HepG2 (cell line): ENCODE measurements around the gene ITCH. TPM values are rescaled to one million over a fixed set of nuclear protein-coding genes. Genes with fewer than 3 reads are reported as not detected.

Experiments
- FOSL2 ChIP-seq: sonication (generic); formaldehyde crosslinking; IDR thresholded peaks from 2 replicates; pipeline ENCODE4 v1.4.0; 2020; ENCODE audit warnings: missing genetic modification reagents
- HHEX ChIP-seq: IDR thresholded peaks from 2 replicates; pipeline ENCODE4 v1.6.1; 2016; ENCODE audit warnings: control low read depth
- NR2F2 ChIP-seq: IDR thresholded peaks from 2 replicates; pipeline ENCODE4 v1.6.1; 2012; ENCODE audit warnings: low read depth, inconsistent platforms, borderline replicate concordance
- POGK ChIP-seq: sonication (generic); formaldehyde crosslinking; conservative IDR thresholded peaks from 2 replicates; pipeline ENCODE4 v1.8.0; 2022; ENCODE audit warnings: mild to moderate bottlenecking, moderate library complexity, missing genetic modification reagents
- THAP7 ChIP-seq: sonication (generic); formaldehyde crosslinking; IDR thresholded peaks from 2 replicates; pipeline ENCODE4 v1.8.1; 2023; ENCODE audit warnings: mild to moderate bottlenecking, missing genetic modification reagents
- ZBTB40 ChIP-seq, 2 experiments: fragments of 450-650 bp in 1 of 2; sonication (generic) in 1 of 2; formaldehyde crosslinking in 1 of 2; IDR thresholded peaks; 2 replicates each; pipeline versions ENCODE4 v1.6.1 to v1.8.0; 2016 to 2022; ENCODE audit warnings: antibody characterized with exemption in 1 of 2, mild to moderate bottlenecking in 1 of 2, missing genetic modification reagents in 1 of 2
- ZC3H13 ChIP-seq: sonication (generic); formaldehyde crosslinking; IDR thresholded peaks from 2 replicates; pipeline ENCODE4 v1.8.1; 2023; ENCODE audit warnings: mild to moderate bottlenecking, missing genetic modification reagents, moderate library complexity
- ZFP37 ChIP-seq: sonication (generic); formaldehyde crosslinking; IDR thresholded peaks from 2 replicates; pipeline ENCODE4 v1.4.0; 2020; ENCODE audit warnings: missing genetic modification reagents, borderline replicate concordance
- ZFP62 ChIP-seq: sonication (generic); formaldehyde crosslinking; IDR thresholded peaks from 2 replicates; pipeline ENCODE4 v1.4.0; 2020; ENCODE audit warnings: missing genetic modification reagents
- ZNF512 ChIP-seq: sonication (generic); formaldehyde crosslinking; IDR thresholded peaks from 2 replicates; pipeline ENCODE4 v1.4.0; 2020; ENCODE audit warnings: mild to moderate bottlenecking, missing genetic modification reagents
- ZNF746 ChIP-seq: sonication (generic); formaldehyde crosslinking; IDR thresholded peaks from 2 replicates; pipeline ENCODE4 v1.8.0; 2022; ENCODE audit warnings: mild to moderate bottlenecking, missing genetic modification reagents
- polyA plus RNA-seq, 8 experiments: library from polyadenylated mRNA; depleted of rRNA in 3 of 8; stranded (reverse) in 7 of 8; unstranded in 1 of 8; fragments of >200 nt; fragmentation: Illumina TruSeq in 4 of 8; extraction: Trizol in 4 of 8; gene quantifications; 2 replicates each; pipeline versions ENCODE4 v1.2.1 to v1.2.3, GENCODE V29; 2011 to 2016; ENCODE audit warnings: low read depth in 4 of 8, missing spikeins in 1 of 8, mixed read lengths in 1 of 8; ENCODE audit not compliant: insufficient read depth in 1 of 8
- total RNA-seq, 5 experiments: library from RNA; depleted of rRNA; stranded (reverse); fragments of >200 nt; fragmentation: Illumina TruSeq; extraction: Trizol; gene quantifications; 2 replicates each; pipeline ENCODE4 v1.2.3, GENCODE V29; 2016; ENCODE audit warnings: low read depth in 1 of 5
- TF ChIP-seq, protein P1 (sequence below): sonication (generic); formaldehyde crosslinking; IDR thresholded peaks from 2 replicates; pipeline ENCODE4 v1.4.0; 2020; ENCODE audit warnings: missing genetic modification reagents
- TF ChIP-seq, protein P2 (sequence below): IDR thresholded peaks from 2 replicates; pipeline ENCODE4 v1.6.1; 2016; ENCODE audit warnings: low read depth, borderline replicate concordance

Gene ITCH
- total and polyA plus RNA-seq, 2 of the 13 experiments (the other 11 are each of a cell fraction or from before 2014, with no cell fraction given) = 20.5 to 112 TPM

DNA sequence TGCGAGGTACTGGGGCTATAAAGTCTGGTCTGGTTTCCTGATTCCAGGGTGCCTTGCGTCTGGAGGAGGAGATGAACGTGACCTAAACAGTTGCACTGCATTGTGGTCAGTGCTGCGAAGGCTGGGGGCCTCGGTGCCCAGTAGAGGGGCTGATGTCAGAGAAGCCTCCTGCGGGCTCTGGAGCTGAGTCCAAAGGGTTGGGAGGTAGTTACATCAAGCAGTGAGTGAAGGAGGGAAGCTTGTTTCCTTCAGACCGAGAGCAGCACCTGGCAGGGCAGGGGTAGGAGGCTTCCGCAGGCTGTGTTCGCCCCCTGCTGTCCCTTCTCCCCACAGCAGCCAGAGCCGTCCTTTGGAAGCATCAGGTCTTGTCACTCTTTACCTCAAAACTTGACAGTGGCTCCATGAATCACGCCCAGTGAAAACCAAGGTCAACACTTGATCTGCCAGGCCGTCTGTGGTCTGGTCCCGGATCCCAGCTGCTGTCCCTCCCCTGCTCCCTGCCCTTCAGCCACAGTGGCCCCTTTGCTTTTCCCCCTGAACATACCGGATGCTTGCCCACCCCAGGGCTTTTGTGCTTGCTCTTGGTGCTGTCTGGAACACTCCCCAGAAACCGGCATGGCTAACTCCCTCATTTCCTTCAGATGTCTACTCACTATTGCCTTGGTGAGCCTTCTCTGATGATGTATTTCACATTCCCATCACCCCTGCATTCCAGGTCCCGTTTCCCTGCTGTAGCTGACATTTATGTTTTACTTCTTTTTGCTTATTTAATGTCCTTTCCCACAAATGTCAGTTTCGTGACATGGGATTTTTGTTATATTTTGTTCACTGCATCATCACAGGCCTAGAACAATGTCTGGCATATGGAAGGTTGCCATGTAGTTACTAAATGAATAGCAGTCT, 160.1 kb downstream of the ITCH start (continued):
- no peak for TF ChIP-seq ZBTB40 (IDR thresholded peaks at IDR 0.05)
- TF ChIP-seq ZBTB40 (CRISPR knock-in tag; IDR thresholded peaks at IDR 0.05) = no peak
- TF ChIP-seq NR2F2 = no peak
- TF ChIP-seq ZNF746 (CRISPR knock-in tag) = no peak
- no peak; the same call in 1 of the 2 replicates for TF ChIP-seq ZNF512
- no peak for TF ChIP-seq POGK (CRISPR knock-in tag)
- TF ChIP-seq, protein P1, sequence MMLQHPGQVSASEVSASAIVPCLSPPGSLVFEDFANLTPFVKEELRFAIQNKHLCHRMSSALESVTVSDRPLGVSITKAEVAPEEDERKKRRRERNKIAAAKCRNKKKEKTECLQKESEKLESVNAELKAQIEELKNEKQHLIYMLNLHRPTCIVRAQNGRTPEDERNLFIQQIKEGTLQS (CRISPR knock-in tag) = peak; percentile 11; the same call in 1 of the 2 replicates
- TF ChIP-seq, protein P2, sequence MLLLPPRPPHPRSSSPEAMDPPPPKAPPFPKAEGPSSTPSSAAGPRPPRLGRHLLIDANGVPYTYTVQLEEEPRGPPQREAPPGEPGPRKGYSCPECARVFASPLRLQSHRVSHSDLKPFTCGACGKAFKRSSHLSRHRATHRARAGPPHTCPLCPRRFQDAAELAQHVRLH (CRISPR knock-in tag) = peak; percentile 80
- peak; percentile 78; the same call in 1 of the 2 replicates for TF ChIP-seq THAP7
- TF ChIP-seq ZFP37 (CRISPR knock-in tag) = peak; percentile 67; the same call in 1 of the 2 replicates
- peak; percentile 82 for TF ChIP-seq FOSL2 (CRISPR knock-in tag)
- TF ChIP-seq HHEX (CRISPR knock-in tag) = no peak
- no peak for TF ChIP-seq ZFP62 (CRISPR knock-in tag)
- no peak for TF ChIP-seq ZC3H13 (CRISPR knock-in tag)
